HepG2 (cell line): ENCODE measurements around the gene CERS6. TPM values are rescaled to one million over a fixed set of nuclear protein-coding genes. Genes with fewer than 3 reads are reported as not detected.

ENCODE experiments used
- AHR ChIP-seq: IDR thresholded peaks from 2 replicates; pipeline ENCODE4 v1.6.1; 2018; ENCODE audit warnings: missing genetic modification reagents, missing compliant biosample characterization
- ARNTL ChIP-seq: sonication (generic); formaldehyde crosslinking; IDR thresholded peaks from 2 replicates; pipeline ENCODE4 v1.4.0; 2020; ENCODE audit warnings: mild to moderate bottlenecking, missing genetic modification reagents
- CBX1 ChIP-seq: IDR thresholded peaks from one replicate; pipeline ENCODE4 v1.6.1; 2016; ENCODE audit warnings: antibody characterized with exemption, low read depth
- CEBPB ChIP-seq: IDR thresholded peaks from 2 replicates; pipeline ENCODE4 v1.6.1; 2011; ENCODE audit warnings: low read depth, low read length, improper control_type of control experiment, borderline replicate concordance
- E2F2 ChIP-seq: sonication (generic); formaldehyde crosslinking; IDR thresholded peaks from 2 replicates; pipeline ENCODE4 v1.4.0; 2020; ENCODE audit warnings: missing genetic modification reagents, borderline replicate concordance
- FOSL2 ChIP-seq: sonication (generic); formaldehyde crosslinking; IDR thresholded peaks from 2 replicates; pipeline ENCODE4 v1.4.0; 2020; ENCODE audit warnings: missing genetic modification reagents
- HDAC6 ChIP-seq: fragments of 200-600 bp; sonication (generic); IDR thresholded peaks from 2 replicates; pipeline ENCODE4 v1.7.0; 2017; ENCODE audit warnings: mild to moderate bottlenecking, antibody characterized with exemption, low read length, low read depth
- HHEX ChIP-seq: IDR thresholded peaks from 2 replicates; pipeline ENCODE4 v1.6.1; 2016; ENCODE audit warnings: control low read depth
- IKZF4 ChIP-seq: sonication (generic); formaldehyde crosslinking; IDR thresholded peaks from 2 replicates; pipeline ENCODE4 v1.5.1; 2020; ENCODE audit warnings: borderline replicate concordance, mild to moderate bottlenecking, low read depth, missing genetic modification reagents; ENCODE audit errors: not compliant biosample characterization
- IRF2 ChIP-seq: IDR thresholded peaks from 2 replicates; pipeline ENCODE4 v1.6.1; 2018; ENCODE audit warnings: missing genetic modification reagents, missing compliant biosample characterization
- KLF11 ChIP-seq: IDR thresholded peaks from 2 replicates; pipeline ENCODE4 v1.6.1; 2016; ENCODE audit warnings: missing compliant biosample characterization
- MEIS1 ChIP-seq: sonication (generic); formaldehyde crosslinking; IDR thresholded peaks from 2 replicates; pipeline ENCODE4 v1.9.0; 2021; ENCODE audit warnings: mild to moderate bottlenecking, missing genetic modification reagents, moderate library complexity, borderline replicate concordance
- MEIS2 ChIP-seq: sonication (generic); formaldehyde crosslinking; IDR thresholded peaks from 2 replicates; pipeline ENCODE4 v1.9.0; 2021; ENCODE audit warnings: mild to moderate bottlenecking, missing genetic modification reagents
- MXD4 ChIP-seq: IDR thresholded peaks from 2 replicates; pipeline ENCODE4 v1.6.1; 2016; ENCODE audit warnings: mild to moderate bottlenecking, missing biosample characterization, missing genetic modification reagents
- NFE2L1 ChIP-seq: sonication (generic); formaldehyde crosslinking; IDR thresholded peaks from 2 replicates; pipeline ENCODE4 v1.4.0; 2020; ENCODE audit warnings: missing genetic modification reagents, mild to moderate bottlenecking, borderline replicate concordance
- PBX2 ChIP-seq: IDR thresholded peaks from 2 replicates; pipeline ENCODE4 v1.6.1; 2016; ENCODE audit warnings: control low read depth
- SALL1 ChIP-seq: sonication (generic); formaldehyde crosslinking; IDR thresholded peaks from 2 replicates; pipeline ENCODE4 v1.8.0; 2022; ENCODE audit warnings: mild to moderate bottlenecking, missing genetic modification reagents
- SMAD1 ChIP-seq: sonication (generic); formaldehyde crosslinking; IDR thresholded peaks from 2 replicates; pipeline ENCODE4 v1.4.0; 2020; ENCODE audit warnings: missing genetic modification reagents, low read depth, mild to moderate bottlenecking, borderline replicate concordance
- SMYD3 ChIP-seq: sonication (generic); formaldehyde crosslinking; IDR thresholded peaks from 2 replicates; pipeline ENCODE4 v1.8.1; 2023; ENCODE audit warnings: mild to moderate bottlenecking, missing genetic modification reagents
- ZNF3 ChIP-seq: IDR thresholded peaks from 2 replicates; pipeline ENCODE4 v1.7.0; 2017; ENCODE audit warnings: inconsistent platforms
- ZNF33A ChIP-seq: sonication (generic); formaldehyde crosslinking; IDR thresholded peaks from 2 replicates; pipeline ENCODE4 v1.5.1; 2020; ENCODE audit warnings: missing genetic modification reagents, mild to moderate bottlenecking, moderate library complexity, borderline replicate concordance
- ZNF513 ChIP-seq: sonication (generic); formaldehyde crosslinking; conservative IDR thresholded peaks from 2 replicates; pipeline ENCODE4 v1.5.0; 2020; ENCODE audit warnings: missing genetic modification reagents
- ZNF75D ChIP-seq: sonication (generic); formaldehyde crosslinking; IDR thresholded peaks from 2 replicates; pipeline ENCODE4 v1.8.1; 2023; ENCODE audit warnings: missing genetic modification reagents, mild to moderate bottlenecking, borderline replicate concordance
- polyA plus RNA-seq, 8 experiments: library from polyadenylated mRNA; depleted of rRNA in 3 of 8; stranded (reverse) in 7 of 8; unstranded in 1 of 8; fragments of >200 nt; fragmentation: Illumina TruSeq in 4 of 8; extraction: Trizol in 4 of 8; gene quantifications; 2 replicates each; pipeline versions ENCODE4 v1.2.1 to v1.2.3, GENCODE V29; 2011 to 2016; ENCODE audit warnings: low read depth in 4 of 8, missing spikeins in 1 of 8, mixed read lengths in 1 of 8; ENCODE audit not compliant: insufficient read depth in 1 of 8
- total RNA-seq, 5 experiments: library from RNA; depleted of rRNA; stranded (reverse); fragments of >200 nt; fragmentation: Illumina TruSeq; extraction: Trizol; gene quantifications; 2 replicates each; pipeline ENCODE4 v1.2.3, GENCODE V29; 2016; ENCODE audit warnings: low read depth in 1 of 5
- TF ChIP-seq, protein P1 (sequence below): sonication (generic); formaldehyde crosslinking; IDR thresholded peaks from 2 replicates; pipeline ENCODE4 v1.5.0; 2020; ENCODE audit warnings: missing genetic modification reagents
- TF ChIP-seq, protein P2 (sequence below): sonication (generic); formaldehyde crosslinking; IDR thresholded peaks from 2 replicates; pipeline ENCODE4 v1.8.0; 2022; ENCODE audit warnings: mild to moderate bottlenecking, missing genetic modification reagents
- TF ChIP-seq, protein P3 (sequence below): sonication (generic); formaldehyde crosslinking; IDR thresholded peaks from 2 replicates; pipeline ENCODE4 v1.8.1; 2023; ENCODE audit warnings: missing genetic modification reagents, mild to moderate bottlenecking, borderline replicate concordance

Gene CERS6
- total and polyA plus RNA-seq, 2 of the 13 experiments (the other 11 are each of a cell fraction or from before 2014, with no cell fraction given): 10.1 to 20.3 TPM

GRCh38 chr2:168494190-168494711 is 38.2 kb downstream of the CERS6 start (continued):
- TF ChIP-seq ZNF513 (CRISPR knock-in tag) (no peak), HHEX (CRISPR knock-in tag) (no peak), IRF2 (CRISPR knock-in tag) (peak; percentile 62), ZNF33A (CRISPR knock-in tag) (no peak), PBX2 (CRISPR knock-in tag) (no peak), ARNTL (no peak), MEIS2 (no peak), ZNF3 (CRISPR knock-in tag) (peak; percentile 19; the same call in 1 of the 2 replicates), KLF11 (CRISPR knock-in tag) (no peak), NFE2L1 (CRISPR knock-in tag) (no peak), E2F2 (no peak), SMAD1 (CRISPR knock-in tag) (no peak), HDAC6 (no peak), SALL1 (CRISPR knock-in tag) (peak; percentile 51; the same call in 1 of the 2 replicates), CEBPB (peak; percentile 1; the same call in 1 of the 2 replicates), SMYD3 (CRISPR knock-in tag) (no peak), MEIS1 (CRISPR knock-in tag) (no peak), IKZF4 (CRISPR knock-in tag) (no peak), AHR (CRISPR knock-in tag) (no peak), MXD4 (CRISPR knock-in tag) (0 out of 2 replicates have a peak, but pooled peaks have one; percentile 14), FOSL2 (CRISPR knock-in tag) (peak; percentile 53), ZNF75D (no peak), CBX1 (no peak)
- TF ChIP-seq, protein P1, sequence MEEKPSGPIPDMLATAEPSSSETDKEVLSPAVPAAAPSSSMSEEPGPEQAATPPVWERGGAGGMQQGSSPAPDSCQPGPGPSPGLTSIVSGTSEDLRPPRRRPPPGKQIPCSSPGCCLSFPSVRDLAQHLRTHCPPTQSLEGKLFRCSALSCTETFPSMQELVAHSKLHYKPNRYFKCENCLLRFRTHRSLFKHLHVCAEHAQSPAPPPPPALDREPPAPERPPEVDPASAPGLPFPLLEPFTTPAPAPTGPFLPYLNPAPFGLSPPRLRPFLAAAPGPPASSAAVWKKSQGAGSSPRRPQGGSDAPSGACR: no peak
- TF ChIP-seq, protein P2, sequence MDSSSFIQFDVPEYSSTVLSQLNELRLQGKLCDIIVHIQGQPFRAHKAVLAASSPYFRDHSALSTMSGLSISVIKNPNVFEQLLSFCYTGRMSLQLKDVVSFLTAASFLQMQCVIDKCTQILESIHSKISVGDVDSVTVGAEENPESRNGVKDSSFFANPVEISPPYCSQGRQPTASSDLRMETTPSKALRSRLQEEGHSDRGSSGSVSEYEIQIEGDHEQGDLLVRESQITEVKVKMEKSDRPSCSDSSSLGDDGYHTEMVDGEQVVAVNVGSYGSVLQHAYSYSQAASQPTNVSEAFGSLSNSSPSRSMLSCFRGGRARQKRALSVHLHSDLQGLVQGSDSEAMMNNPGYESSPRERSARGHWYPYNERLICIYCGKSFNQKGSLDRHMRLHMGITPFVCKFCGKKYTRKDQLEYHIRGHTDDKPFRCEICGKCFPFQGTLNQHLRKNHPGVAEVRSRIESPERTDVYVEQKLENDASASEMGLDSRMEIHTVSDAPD (CRISPR knock-in tag): no peak
- TF ChIP-seq, protein P3, sequence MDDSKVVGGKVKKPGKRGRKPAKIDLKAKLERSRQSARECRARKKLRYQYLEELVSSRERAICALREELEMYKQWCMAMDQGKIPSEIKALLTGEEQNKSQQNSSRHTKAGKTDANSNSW (CRISPR knock-in tag): no peak
